ENCODE data around the gene VPREB3.

GRCh38 chr22:23778577-23778900, 24.3 kb upstream of the VPREB3 start:
- TF ChIP-seq ARNTL (CRISPR knock-in tag; IDR thresholded peaks at IDR 0.05; ENCODE audit: borderline replicate concordance, low read depth) = no peak
- TF ChIP-seq, protein P1, sequence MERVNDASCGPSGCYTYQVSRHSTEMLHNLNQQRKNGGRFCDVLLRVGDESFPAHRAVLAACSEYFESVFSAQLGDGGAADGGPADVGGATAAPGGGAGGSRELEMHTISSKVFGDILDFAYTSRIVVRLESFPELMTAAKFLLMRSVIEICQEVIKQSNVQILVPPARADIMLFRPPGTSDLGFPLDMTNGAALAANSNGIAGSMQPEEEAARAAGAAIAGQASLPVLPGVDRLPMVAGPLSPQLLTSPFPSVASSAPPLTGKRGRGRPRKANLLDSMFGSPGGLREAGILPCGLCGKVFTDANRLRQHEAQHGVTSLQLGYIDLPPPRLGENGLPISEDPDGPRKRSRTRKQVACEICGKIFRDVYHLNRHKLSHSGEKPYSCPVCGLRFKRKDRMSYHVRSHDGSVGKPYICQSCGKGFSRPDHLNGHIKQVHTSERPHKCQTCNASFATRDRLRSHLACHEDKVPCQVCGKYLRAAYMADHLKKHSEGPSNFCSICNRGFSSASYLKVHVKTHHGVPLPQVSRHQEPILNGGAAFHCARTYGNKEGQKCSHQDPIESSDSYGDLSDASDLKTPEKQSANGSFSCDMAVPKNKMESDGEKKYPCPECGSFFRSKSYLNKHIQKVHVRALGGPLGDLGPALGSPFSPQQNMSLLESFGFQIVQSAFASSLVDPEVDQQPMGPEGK (CRISPR knock-in tag; IDR thresholded peaks at IDR 0.05; ENCODE audit: borderline replicate concordance) = no peak
- TF ChIP-seq ZNF70 (CRISPR knock-in tag; IDR thresholded peaks at IDR 0.05) = no peak
- TF ChIP-seq ESRRG (CRISPR knock-in tag; IDR thresholded peaks at IDR 0.05) = no peak
- TF ChIP-seq, protein P2, sequence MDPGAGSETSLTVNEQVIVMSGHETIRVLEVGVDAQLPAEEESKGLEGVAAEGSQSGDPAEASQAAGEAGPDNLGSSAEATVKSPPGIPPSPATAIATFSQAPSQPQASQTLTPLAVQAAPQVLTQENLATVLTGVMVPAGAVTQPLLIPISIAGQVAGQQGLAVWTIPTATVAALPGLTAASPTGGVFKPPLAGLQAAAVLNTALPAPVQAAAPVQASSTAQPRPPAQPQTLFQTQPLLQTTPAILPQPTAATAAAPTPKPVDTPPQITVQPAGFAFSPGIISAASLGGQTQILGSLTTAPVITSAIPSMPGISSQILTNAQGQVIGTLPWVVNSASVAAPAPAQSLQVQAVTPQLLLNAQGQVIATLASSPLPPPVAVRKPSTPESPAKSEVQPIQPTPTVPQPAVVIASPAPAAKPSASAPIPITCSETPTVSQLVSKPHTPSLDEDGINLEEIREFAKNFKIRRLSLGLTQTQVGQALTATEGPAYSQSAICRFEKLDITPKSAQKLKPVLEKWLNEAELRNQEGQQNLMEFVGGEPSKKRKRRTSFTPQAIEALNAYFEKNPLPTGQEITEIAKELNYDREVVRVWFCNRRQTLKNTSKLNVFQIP (CRISPR knock-in tag; IDR thresholded peaks at IDR 0.05; ENCODE audit: borderline replicate concordance, low read depth) = no peak
- TF ChIP-seq PPARA (CRISPR knock-in tag; IDR thresholded peaks at IDR 0.05; ENCODE audit: borderline replicate concordance) = no peak
- no peak for TF ChIP-seq ZC3H10 (CRISPR knock-in tag; IDR thresholded peaks at IDR 0.05)
- TF ChIP-seq CSRNP3 (CRISPR knock-in tag; IDR thresholded peaks at IDR 0.05) = no peak
- TF ChIP-seq RARB (CRISPR knock-in tag; IDR thresholded peaks at IDR 0.05) = no peak
- TF ChIP-seq, protein P3, sequence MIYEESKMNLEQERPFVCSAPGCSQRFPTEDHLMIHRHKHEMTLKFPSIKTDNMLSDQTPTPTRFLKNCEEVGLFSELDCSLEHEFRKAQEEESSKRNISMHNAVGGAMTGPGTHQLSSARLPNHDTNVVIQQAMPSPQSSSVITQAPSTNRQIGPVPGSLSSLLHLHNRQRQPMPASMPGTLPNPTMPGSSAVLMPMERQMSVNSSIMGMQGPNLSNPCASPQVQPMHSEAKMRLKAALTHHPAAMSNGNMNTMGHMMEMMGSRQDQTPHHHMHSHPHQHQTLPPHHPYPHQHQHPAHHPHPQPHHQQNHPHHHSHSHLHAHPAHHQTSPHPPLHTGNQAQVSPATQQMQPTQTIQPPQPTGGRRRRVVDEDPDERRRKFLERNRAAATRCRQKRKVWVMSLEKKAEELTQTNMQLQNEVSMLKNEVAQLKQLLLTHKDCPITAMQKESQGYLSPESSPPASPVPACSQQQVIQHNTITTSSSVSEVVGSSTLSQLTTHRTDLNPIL (CRISPR knock-in tag; IDR thresholded peaks at IDR 0.05; ENCODE audit: low read depth) = no peak
- TF ChIP-seq ZFP30 (CRISPR knock-in tag; IDR thresholded peaks at IDR 0.05) = no peak
- TF ChIP-seq ZNF8 (CRISPR knock-in tag; IDR thresholded peaks at IDR 0.05) = no peak
- TF ChIP-seq ZFP3 (CRISPR knock-in tag; IDR thresholded peaks at IDR 0.05) = no peak

Data from SK-N-SH treated with all-trans-retinoic acid at 6 μM for 48 hours (cell line).